Activated CD4-positive, CD25-positive, alpha-beta regulatory T cell treated with anti-CD3 and anti-CD28 coated beads, Interleukin-2, amount 50 U/mL, for 16 hours (primary cell): ENCODE measurements around the gene DAPK3.
"Not testable (repeated sequence)": the region's sequence is repeated elsewhere in the genome, so short reads cannot be mapped to it uniquely, and the experiment has no call there.

ENCODE experiments used
- DNase-seq: peaks from one replicate; pipeline ENCODE4 v3.0.0-alpha.2; 2020; ENCODE audit warnings: low read depth, low spot score

The DAPK3 gene

GRCh38 chr19:3970808-3971598 is at the start of gene DAPK3:
DAPK3 (minus strand) TSS chr19:3971099; CDS start chr19:3969735, 1,364 bp downstream.
- peak; percentile 77 for DNase-seq

DNA sequence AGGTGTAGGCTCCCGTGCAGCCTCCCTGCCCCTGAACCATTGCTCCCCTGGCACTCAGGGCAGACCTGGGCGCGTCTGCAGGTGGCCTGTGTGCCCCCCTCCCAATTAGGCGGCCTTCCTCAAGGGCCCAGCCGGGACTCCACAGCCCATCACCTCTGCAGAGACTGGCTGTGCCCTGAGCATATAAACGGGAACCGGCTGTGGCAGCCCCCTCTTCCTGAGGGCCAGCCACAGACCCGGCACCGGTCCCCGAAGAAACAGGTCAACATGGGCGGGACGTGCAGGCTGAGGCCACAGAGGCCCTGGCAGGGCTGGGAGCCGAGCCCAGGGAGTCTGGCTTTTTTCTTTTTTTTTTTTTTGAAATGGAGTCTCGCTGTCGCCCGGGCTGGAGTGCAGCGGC is 48.7 kb upstream of the DAPK3 start:
- DNase-seq = no peak

DNA sequence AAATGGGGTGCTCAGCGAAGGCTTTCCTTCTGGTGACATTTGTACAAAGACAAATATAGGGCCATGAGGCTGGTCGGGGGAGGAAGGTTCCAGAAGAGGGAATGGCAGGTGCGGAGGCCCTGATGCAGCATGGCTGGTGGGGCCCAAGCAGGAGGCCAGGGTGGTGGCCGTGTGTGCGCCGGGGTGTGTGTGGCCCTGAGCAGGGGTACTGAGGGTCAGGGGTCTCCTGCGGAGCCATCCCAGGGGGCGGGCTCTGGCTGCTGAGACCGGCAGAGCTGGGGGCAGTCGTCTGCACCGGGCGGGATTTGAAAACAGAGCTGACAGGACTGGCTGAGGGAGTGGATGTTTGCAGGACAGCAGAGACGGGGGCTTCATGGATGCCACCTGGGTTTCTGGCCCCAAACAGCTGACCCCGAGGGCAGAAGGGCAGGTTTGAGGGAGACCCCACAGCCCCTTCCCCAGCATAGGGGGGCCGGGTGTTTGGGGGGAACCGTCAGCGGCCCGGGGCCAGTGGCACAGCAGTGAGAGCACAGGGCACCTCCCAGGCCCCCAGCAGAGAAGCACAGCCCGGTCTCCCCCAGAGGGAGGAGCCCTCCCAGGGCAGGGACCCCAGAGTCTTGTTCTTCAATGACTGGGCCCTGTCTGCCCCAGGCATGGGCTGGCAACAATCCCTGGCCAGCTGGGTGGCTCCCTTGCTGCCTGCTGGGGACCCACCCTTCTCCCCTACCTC is 48.0 kb upstream of the DAPK3 start:
- no peak for DNase-seq

- DNase-seq = no peak
Observed at GRCh38 chr19:4018140-4018613, 47.3 kb upstream of the DAPK3 start.

GRCh38 chr19:4016903-4017638 is 46.2 kb upstream of the DAPK3 start:
- no peak for DNase-seq

DNA sequence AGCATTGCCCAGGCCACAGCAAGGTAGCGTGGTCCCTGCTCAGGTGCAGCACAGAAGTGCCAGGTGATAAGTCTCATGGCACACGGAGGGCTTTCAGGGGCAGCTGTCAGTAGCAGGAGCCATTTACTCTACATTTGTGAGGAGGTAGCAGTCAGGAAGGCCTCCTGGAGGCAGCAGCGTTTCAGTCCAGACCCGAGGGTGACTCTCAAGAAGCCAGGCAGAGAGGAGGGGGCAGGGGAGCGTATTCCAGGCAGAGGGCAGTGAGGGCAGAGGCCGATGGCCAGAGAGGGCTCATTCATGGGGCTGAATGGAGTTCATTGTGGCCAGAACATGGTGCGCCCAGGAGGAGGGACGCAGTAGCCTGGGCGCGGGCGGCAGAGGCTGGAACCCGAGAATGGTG is 45.6 kb upstream of the DAPK3 start:
- DNase-seq = no peak

- no peak for DNase-seq
Observed at GRCh38 chr19:4015705-4016402, 45.0 kb upstream of the DAPK3 start.

DNA sequence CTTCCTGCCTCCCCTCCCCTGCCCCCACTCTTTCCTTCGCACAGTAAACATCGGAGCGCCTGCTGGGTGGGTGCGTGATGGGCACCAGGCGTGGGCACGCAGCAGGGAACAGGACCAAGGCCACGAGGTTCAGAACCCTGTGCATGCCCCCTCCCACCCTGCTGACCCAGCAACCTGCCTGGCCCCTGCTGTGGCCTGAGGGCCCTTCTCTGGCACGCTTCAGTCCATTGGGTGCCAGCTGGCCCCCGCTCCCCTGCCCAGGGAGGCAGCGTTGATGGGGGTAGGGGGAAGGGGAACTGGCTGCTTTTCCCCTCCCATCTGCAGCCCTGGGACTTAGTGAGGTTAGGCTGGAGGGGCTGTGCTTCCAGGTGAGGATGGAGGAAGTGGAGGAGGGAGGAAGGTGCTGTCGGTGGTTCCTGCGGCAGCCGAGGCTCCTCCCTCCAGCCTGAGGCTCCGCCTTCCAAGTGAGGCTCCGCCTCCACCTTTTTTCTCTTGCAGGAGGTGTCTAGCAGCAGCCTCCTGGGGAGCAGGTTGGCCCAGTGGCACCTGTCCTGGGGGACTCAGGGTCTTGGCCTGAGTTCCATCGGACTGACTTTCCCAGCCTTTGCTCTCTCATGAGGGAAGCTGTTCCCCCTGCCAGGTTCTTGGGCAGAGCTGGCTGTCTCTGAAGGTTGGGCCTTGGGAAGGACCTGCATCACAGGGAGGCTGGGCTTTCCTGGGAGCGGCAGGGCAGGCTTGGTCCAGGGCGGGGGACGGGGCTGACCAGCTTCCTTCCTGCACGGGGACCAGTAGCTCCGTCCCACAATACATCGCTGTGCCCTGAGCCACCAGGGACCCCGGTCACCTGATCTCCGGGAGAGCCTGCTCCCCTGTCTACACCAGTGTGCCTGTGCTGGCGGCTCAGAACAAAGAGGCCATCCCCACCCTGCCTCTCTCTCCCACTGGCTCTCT is 43.9 kb upstream of the DAPK3 start:
- DNase-seq = no peak

GRCh38 chr19:4013886-4014540 is 43.1 kb upstream of the DAPK3 start:
- DNase-seq = no peak

DNA sequence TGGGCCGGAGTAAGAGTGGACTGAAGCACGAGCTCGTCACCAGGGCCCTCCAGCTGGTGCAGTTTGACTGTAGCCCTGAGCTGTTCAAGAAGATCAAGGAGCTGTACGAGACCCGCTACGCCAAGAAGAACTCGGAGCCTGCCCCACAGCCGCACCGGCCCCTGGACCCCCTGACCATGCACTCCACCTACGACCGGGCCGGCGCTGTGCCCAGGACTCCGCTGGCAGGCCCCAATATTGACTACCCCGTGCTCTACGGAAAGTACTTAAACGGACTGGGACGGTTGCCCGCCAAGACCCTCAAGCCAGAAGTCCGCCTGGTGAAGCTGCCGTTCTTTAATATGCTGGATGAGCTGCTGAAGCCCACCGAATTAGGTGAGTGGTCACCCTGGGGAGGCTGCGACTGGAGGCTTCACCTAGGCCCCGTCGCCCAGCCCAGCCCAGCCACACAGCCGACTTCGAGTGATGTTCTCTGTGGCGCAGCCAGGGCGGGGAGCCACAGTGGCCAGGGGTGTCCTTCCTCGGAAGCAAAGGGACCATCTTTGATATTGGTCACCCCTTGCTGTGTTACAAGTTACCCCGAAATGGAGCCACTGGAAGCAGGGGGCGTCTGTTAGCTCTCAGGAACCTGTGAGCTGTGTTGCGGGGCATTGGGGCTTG is 42.2 kb upstream of the DAPK3 start:
- no peak for DNase-seq

DNA sequence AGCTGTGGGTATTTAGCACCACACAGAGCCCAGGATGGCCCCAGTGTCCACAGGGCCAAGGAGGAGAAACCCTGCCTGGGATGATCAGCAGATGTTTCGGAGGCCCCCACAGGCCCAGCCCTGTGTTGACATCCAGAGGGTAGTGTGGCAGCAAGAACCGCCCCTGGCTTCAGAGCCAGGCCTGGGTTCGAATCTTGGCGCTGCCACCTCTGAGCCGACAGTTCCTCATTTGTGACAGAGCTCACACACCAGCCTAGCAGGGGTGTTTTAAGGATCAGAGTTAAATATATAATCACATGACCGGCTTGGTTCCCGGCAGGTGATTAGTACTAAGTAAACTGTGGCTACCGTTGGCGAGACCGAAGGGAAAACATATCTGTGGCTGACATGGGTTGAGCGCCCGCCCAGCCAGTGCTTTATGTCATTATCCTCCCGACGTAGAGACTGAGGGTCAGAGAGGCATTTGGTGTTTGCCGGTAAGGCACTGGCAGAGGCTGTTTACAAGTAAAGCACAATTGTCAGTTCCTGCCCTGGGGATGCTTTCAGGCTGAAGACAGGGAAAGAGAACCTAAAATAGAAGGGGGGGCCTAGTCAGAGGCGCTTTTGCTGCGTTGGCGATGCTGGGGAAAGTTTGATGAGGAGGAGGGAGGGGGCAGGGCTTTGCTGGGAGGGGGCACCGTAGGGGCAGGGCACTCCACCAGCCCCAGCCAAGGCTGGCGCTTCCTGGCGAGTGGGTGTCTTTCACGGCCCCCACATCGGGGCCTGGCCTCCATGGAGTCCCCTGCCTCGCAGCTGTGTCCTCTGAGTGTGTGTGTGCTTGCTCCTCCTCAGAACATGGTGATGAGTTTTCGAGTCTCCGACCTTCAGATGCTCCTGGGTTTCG is 41.4 kb upstream of the DAPK3 start:
- DNase-seq = no peak

DNA sequence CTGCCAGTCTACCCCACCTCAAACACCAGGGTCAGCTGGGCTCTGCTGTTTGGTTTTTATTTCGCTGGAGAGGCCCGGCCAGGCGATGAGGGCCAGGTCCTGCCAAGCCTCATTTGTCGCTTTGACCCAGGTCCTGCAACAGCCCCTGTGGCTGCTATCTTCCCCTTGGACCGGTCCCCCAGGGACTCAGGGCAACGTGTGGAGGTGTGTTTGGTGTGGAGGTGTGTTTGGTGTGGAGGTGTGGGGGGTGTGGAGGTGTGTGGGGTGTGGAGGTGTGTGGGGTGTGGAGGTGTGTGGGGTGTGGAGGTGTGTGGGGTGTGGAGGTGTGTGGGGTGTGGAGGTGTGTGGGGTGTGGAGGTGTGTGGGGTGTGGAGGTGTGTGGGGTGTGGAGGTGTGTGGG is 40.5 kb upstream of the DAPK3 start:
- not testable (repeated sequence) for DNase-seq

DNA sequence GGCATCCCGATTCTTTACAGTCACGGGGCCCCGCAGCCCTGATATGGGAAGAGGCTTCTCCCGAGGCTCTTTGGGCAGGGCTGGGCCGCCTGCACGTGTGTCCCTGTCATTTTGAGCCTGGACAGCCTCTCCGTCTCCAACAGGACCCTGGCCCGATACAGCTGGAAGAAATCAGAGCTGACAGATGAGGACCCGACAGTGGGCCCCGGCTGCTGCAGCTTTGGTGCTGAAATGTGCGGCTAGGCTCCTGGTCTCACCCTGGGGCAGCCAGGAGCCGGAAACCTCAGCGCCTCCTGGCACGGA is 39.9 kb upstream of the DAPK3 start:
- no peak for DNase-seq

- DNase-seq = no peak
Observed at GRCh38 chr19:4009990-4010807, 39.3 kb upstream of the DAPK3 start.

- no peak for DNase-seq
Observed at GRCh38 chr19:4007836-4008539, 37.1 kb upstream of the DAPK3 start.

- peak; percentile 88 for DNase-seq
Observed at GRCh38 chr19:4007021-4007835, 36.3 kb upstream of the DAPK3 start, which contains the start of gene PIAS4. PIAS4 (plus strand) TSS chr19:4007736; CDS start chr19:4007761, 25 bp downstream.
